Motor neuron (in vitro differentiated cells): ENCODE measurements around the gene CHST1. TPM values are rescaled to one million over a fixed set of nuclear protein-coding genes. Genes with fewer than 3 reads are reported as not detected.

ENCODE experiments used
- ATAC-seq, 8 experiments: fragments of 200-7000 bp; cut with Tn5 transposase; replicated peaks in 6 of 8; 2 replicates each; pipeline ENCODE4 v1.8.0; 2021; ENCODE audit warnings: mild to moderate bottlenecking in 8 of 8, moderate library complexity in 8 of 8
- H3K27ac ChIP-seq, 2 donors: fragments of 250-450 bp; sonication (Bioruptor Pico); 2 replicates each; pipeline ENCODE4 v1.9.0; 2021; ENCODE audit warnings: antibody characterized with exemption in 2 of 2, mild to moderate bottlenecking in 2 of 2, moderate library complexity in 1 of 2
- H3K4me1 ChIP-seq, 2 donors: fragments of 250-450 bp; sonication (Bioruptor Pico); replicated peaks in 1 of 2; 2 replicates each; pipeline ENCODE4 v1.6.1; 2021; ENCODE audit warnings: antibody characterized with exemption in 2 of 2, mild to moderate bottlenecking in 2 of 2, moderate library complexity in 1 of 2
- H3K4me3 ChIP-seq, 5 donors: fragments of 250-450 bp; sonication (Bioruptor Pico); 2 replicates each; pipeline ENCODE4 v1.9.0; 2021; ENCODE audit warnings: antibody characterized with exemption in 5 of 5, mild to moderate bottlenecking in 5 of 5, moderate library complexity in 4 of 5
- WGBS, 10 experiments: fragments of 450-650 bp; shearing (Covaris generic); methylation state at CpG; one replicate each; pipeline ENCODE4 v1.0.0; 2022; 5-methylcytosine and 5-hydroxymethylcytosine counted together
- in situ Hi-C, 9 experiments: fragments of 400-800 bp; cut with MboI; loops; one replicate each; pipeline ENCODE4 v1.15.0; 2021; ENCODE audit warnings: low sequenced_read_pairs in 9 of 9, low pct_unique_long_range_greater_than_20kb in 2 of 9; ENCODE audit not compliant: unreplicated experiment in 9 of 9
- total RNA-seq, 8 experiments: library from RNA; unstranded; fragments of 300-600 nt; gene quantifications; 2 replicates each; pipeline versions ENCODE4 v1.2.3 to v1.2.4, GENCODE V29; 2022

Gene CHST1
- total RNA-seq, 8 experiments from 2014 or later, result 0.42 to 9.0 (median 2.6) TPM

DNA sequence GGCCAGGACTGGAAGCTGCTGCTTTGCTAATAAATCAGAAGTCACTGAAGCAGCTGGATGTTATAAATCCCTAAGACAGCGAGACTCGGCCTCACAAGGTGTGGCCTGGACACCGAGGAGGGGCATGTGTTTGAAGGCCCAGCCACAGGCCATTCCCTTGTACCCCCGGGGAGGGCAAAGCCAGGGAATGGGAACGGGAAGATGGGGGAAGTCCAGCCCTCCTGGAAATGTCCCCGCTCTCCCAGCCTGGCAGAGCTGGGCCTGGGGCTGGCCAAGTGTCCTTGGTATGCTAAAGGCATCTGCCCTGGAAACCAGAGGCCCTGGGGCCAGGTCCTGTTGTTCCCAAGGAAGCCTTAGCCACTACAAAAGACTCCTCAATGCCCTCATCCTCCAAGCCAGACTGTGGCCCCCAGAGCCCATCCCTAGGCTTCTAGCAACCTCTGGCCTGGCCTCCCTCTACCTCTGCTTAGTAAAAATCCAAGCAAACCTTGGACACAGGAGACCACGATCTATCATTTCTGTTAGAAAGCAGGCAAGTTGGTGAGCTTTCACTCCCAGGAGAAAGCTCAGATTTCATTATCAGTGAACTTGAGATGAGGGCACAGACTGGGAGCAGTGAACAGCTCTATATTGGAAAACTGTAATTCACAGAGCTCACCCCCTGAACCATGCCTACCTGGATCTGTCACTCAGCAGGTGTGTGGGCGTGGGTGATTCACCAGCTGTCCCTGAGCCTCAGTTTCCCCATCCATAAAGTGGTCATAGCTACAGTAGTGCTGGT lies 11.0 kb downstream of the CHST1 start:
- H3K27ac ChIP-seq, result no peak overlapping the region
- H3K4me1 ChIP-seq, result peaks cover 18 to 29% of the 10 kb centered on the region in 2 donors
- 11 to 100% (median 63%) methylated on average over 1 to 4 of the region's 8 CpGs; no CpG with 5 or more reads in 2 of the 10 experiments for WGBS, 10 experiments
- in situ Hi-C loops, result loop anchor here in 4 of 9 experiments (25.0 kb wide), 2 partner anchors 267 to 292 kb away; no protein-coding TSS in a partner anchor
- H3K4me3 ChIP-seq, result no peak overlapping the region
- no peak for ATAC-seq

DNA sequence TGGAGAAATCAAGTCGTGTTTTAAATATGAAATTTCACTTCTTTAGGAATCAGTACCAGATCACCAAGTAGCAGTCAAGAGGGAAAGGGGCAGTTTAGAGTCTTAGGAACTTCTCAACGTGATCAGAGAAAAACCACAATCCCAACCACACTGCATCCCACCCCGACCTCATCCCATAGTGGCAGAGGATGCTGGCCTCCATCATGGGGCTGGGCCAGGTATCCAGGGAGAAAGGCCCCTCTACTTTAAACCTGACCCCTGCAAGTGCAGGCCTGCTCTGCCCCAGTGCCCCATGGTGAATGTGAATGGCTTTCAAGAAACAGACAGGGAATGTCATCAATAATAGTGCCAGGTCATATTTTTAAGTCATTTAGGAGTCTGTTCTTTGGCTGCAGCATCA lies 12.1 kb downstream of the CHST1 start:
- no peak overlapping the region for H3K27ac ChIP-seq
- in situ Hi-C loops, result loop anchor here in 4 of 9 experiments (25.0 kb wide), 2 partner anchors 266 to 291 kb away; no protein-coding TSS in a partner anchor
- no peak for ATAC-seq
- 23 to 86% (median 67%) methylated on average over 1 to 3 of the region's 3 CpGs; no CpG with 5 or more reads in 5 of the 10 experiments for WGBS, 10 experiments
- H3K4me3 ChIP-seq, result no peak overlapping the region
- peaks cover 10 to 19% of the 10 kb centered on the region in 2 donors for H3K4me1 ChIP-seq

DNA sequence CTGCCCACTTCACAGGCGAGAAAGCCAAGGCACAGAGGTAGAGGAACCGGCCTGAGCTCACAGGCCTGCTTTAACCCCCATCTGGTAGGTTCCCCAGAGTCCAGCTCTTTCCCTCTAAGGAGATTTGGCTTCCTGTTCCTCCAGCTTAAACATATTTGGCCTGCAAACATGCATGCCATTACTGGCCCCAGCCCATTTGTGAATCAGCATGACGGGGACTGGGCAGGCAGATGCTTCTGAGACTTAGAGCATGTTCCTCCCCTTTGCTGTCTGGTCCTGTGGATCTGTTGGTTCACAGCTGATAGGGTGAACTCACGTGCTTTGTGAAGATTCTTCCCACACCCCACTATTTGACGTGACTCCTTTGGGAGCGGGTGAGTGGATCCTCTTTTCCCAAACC lies 12.6 kb downstream of the CHST1 start:
- Histone ChIP-seq H3K4me3 (no peak overlapping the region), H3K4me1 (peaks cover 10 to 17% of the 10 kb centered on the region in 2 donors), H3K27ac (no peak overlapping the region)
- 21 to 100% (median 92%) methylated on average over 1 to 4 of the region's 6 CpGs; no CpG with 5 or more reads in 2 of the 10 experiments for WGBS, 10 experiments
- peak in 3 of 8 experiments; percentile 18 to 70 (median 62) for ATAC-seq
- in situ Hi-C loops, result loop anchor here in 4 of 9 experiments (25.0 kb wide), 2 partner anchors 265 to 290 kb away; no protein-coding TSS in a partner anchor

DNA sequence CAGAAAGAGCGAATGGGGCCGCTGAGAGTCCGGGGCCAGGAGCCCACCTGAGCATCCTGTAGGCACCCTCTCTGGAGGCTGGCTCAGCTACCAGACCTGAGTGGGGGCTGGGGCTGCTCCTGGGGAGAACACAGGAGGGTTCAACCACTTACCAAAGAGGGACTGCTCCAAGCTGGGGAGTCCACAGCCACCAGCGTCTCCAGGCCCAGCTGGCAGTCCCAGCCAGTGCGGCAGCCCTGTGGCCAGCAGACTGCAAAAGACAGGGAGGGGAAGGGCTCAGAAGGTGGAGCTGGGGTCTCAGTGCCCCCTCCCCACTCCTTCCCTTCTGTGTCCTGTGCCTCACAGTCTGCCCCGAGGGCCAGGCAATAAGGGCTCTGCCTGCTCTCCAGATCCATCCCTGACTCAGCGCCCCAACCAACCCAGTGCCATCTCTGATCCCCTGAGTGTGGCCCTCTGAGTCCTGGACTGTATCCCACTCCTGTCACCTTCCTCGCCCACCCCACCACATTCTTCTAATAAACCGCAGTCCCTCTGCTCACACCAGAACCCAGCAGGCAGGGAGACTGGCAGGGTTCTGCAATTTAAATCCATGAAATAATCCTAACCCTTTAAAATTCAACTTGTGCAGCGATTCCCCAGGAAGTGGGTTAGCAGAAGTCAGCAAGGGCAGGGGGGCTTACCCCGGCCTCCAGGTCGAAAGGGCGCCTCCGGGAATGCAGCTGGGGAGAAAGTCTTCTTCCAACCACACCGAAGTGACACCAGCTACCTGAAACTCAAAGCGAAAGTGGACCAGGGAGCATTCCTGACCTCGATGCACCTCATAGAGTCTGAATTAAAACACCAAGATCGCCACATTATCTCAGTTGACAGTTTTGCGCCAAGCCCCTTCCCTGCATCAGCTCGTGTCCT lies 13.3 kb downstream of the CHST1 start:
- WGBS, 10 experiments, result 60 to 80% (median 67%) methylated on average over 2 to 12 of the region's 20 CpGs; no CpG with 5 or more reads in 3 of the 10 experiments
- H3K4me3 ChIP-seq, result no peak overlapping the region
- in situ Hi-C loops, result loop anchor here in 4 of 9 experiments (25.0 kb wide), 2 partner anchors 265 to 290 kb away; no protein-coding TSS in a partner anchor
- ATAC-seq, result no peak
- H3K27ac ChIP-seq, result no peak overlapping the region
- H3K4me1 ChIP-seq, result peaks cover 10 to 17% of the 10 kb centered on the region in 2 donors

DNA sequence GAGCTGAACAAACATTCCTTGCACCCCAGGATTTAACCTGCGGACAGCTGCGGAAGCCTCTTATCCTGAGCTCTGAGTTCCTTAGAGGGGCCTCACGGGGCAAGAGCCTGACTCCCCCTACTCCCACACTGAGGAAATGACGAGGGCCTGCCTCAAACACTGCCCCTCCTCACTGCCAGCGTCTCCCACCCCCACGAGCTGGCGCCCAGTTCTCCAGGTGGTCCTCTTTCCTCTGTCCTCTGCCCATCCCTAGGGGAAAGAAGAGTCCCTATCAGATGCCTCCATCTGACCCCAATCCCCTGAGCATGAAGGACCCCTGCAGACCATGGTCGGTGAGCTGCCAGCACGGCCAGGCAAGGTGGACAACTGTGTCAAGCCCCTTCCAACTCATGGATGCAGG lies 14.3 kb downstream of the CHST1 start:
- Histone ChIP-seq H3K4me3 (no peak overlapping the region), H3K27ac (no peak overlapping the region), H3K4me1 (peaks cover 10 to 17% of the 10 kb centered on the region in 2 donors)
- WGBS, 10 experiments, result 60 to 100% (median 87%) methylated on average over 1 to 4 of the region's 9 CpGs; no CpG with 5 or more reads in 3 of the 10 experiments
- no peak for ATAC-seq
- in situ Hi-C loops, result loop anchor here in 4 of 9 experiments (25.0 kb wide), 2 partner anchors 264 to 289 kb away; no protein-coding TSS in a partner anchor

DNA sequence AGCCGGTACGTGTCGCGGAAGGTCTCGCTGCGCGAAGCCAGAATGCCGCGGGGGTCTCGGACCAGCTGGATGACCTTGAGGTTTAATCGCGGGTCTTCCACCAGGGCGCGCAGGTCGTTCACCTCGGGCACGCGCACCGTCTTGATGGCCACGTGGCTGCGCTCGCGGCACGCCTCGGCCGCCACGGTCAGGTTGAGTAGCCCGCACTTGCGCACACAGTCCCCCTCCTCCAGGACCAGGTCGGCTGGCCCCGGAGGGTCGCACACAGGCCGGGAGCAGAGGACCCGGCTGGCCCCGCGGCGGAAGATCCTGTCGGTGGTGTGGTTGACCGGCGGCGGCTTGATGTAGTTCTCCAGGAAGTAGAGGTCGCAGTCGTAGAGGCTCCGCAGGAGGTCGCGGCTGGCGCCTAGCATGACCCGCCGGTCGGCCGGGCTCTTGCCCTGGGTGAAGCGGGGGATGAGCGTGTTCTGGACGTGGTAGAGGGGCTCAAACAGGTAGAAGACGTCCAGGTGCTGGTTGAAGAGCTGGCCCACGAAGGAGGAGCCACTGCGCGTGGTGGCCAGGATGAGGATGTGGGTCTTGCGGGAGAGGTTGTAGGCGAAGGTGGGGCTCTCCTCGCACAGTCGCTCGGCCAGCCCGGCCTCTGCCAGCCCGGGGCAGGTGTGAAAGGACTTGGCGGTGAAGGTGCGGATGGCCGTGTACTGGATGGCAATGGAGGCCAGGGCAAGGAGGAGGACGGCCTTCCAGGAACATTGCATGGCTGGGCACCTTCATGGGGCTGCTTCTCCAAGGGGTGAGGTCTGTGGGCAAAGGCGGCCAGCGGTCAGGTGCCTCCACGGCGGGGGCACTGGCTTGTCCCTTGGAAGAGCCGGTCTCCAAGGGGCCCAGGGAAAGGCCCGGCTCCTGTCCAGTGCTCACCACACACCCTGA lies 15.0 kb downstream of the CHST1 start:
- H3K4me3 ChIP-seq, result no peak overlapping the region
- WGBS, 10 experiments, result 53 to 100% (median 91%) methylated on average over 1 to 16 of the region's 75 CpGs; no CpG with 5 or more reads in 3 of the 10 experiments
- in situ Hi-C loops, result loop anchor here in 4 of 9 experiments (25.0 kb wide), 2 partner anchors 263 to 288 kb away; no protein-coding TSS in a partner anchor
- no peak overlapping the region for H3K27ac ChIP-seq
- no peak for ATAC-seq
- peaks cover 9 to 14% of the 10 kb centered on the region in 2 donors for H3K4me1 ChIP-seq

DNA sequence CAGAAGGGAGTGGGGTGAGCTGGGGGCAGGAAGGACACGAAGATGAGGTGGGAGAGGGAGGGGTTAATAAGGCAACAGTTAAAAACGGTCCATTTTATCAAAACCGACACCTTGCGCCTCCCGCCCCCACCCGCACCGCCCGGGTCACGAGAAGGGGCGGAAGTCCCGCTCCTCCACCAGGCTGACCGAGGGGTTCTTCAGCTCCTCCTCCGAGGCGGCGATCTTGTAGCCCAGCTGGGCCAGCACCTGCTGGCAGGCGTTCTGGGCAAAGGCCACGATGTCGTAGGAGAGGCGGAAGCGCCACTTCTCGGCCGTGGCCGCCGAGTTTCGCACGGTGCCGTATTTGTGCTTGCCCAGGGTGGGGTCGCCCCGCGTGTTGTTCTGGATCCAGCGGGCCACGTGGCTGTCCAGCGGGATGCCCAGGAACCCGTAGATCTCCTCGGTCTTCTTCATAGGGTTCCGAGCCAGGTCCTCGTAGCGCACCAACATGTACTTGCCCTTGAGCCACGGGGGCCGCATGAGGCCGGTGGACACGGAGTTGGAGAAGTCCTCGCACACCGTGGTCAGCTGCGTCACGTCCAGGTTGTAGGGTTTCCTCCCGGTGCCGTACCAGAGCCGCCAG lies 15.8 kb downstream of the CHST1 start:
- Histone ChIP-seq H3K27ac (no peak overlapping the region), H3K4me1 (peaks cover 3 to 8% of the 10 kb centered on the region in 2 donors), H3K4me3 (no peak overlapping the region)
- no peak for ATAC-seq
- in situ Hi-C loops, result loop anchor here in 4 of 9 experiments (25.0 kb wide), 2 partner anchors 262 to 287 kb away; no protein-coding TSS in a partner anchor
- 30 to 100% (median 95%) methylated on average over 2 to 24 of the region's 49 CpGs; no CpG with 5 or more reads in 5 of the 10 experiments for WGBS, 10 experiments

DNA sequence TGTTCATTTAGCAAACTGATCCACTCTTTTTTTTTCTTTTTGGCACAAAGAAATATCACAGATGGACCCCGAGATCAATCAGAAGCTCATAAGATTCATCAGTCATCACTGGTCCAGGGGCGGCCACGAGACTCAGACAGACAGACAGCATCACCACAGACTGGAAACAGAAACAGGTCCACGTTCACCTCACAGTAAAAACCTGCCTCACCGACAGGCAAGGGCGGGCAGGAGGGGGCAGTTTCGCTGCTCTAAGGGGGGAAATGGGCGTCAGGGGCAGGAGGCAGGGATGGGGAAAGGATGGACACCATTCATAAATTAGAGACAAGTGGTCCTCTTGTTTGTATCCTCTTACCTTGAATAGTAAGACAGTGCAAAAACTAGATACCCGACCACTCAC lies 16.5 kb downstream of the CHST1 start:
- ATAC-seq, result no peak
- peaks cover 0 to under 1% of the 10 kb centered on the region in 2 donors for H3K4me1 ChIP-seq
- no peak overlapping the region for H3K27ac ChIP-seq
- in situ Hi-C loops, result no loop called here
- 13 to 100% (median 80%) methylated on average over 1 to 7 of the region's 9 CpGs; no CpG with 5 or more reads in 2 of the 10 experiments for WGBS, 10 experiments
- no peak overlapping the region for H3K4me3 ChIP-seq

DNA sequence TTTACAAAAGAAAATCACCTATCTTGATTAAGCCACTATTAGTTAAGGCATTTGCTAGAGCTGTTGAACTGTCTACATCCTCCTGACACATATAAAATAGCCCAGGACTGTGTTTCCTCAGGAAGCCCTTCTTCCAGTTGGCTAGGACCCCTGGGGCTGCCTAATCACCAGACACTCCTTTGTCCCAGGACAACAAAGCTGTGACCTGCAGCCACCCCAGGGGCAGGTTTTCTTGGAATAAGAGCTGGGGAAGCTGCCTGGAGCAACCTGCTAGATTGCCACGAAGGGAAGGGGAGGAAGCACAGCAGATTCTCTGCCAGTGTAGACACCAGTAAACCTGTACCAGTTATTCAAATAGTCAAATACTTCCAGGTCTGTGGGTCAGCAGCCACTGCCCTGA lies 17.6 kb downstream of the CHST1 start:
- WGBS, 10 experiments, result 0 to 17% (median 7%) methylated on average over 1 of the region's 1 CpG; no CpG with 5 or more reads in 6 of the 10 experiments
- ATAC-seq, result no peak
- Histone ChIP-seq H3K4me1 (no peaks in the 10 kb centered on the region), H3K4me3 (no peak overlapping the region), H3K27ac (no peak overlapping the region)
- in situ Hi-C loops, result no loop called here

DNA sequence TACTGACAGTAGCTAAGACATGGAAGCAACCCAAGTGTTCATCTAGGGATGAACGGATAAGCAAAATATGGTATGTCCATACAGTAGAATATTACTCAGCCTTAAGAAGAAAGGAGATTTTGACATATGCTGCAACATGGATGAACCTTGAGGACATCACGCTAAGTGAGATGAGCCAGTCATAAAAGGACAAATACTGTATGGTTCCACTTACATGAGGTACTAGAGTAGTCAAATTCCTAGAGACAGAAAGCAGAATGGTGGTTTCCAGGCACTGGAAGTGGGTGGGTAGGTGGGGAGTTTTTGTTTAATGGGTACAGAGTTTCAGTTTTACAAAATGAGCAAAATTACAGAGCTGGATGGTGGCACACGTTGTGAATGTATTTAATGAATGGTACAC lies 18.1 kb downstream of the CHST1 start:
- in situ Hi-C loops, result no loop called here
- Histone ChIP-seq H3K4me3 (no peak overlapping the region), H3K27ac (no peak overlapping the region), H3K4me1 (no peaks in the 10 kb centered on the region)
- WGBS, 10 experiments, result 13 to 100% (median 89%) methylated on average over 1 to 3 of the region's 3 CpGs
- ATAC-seq, result no peak

DNA sequence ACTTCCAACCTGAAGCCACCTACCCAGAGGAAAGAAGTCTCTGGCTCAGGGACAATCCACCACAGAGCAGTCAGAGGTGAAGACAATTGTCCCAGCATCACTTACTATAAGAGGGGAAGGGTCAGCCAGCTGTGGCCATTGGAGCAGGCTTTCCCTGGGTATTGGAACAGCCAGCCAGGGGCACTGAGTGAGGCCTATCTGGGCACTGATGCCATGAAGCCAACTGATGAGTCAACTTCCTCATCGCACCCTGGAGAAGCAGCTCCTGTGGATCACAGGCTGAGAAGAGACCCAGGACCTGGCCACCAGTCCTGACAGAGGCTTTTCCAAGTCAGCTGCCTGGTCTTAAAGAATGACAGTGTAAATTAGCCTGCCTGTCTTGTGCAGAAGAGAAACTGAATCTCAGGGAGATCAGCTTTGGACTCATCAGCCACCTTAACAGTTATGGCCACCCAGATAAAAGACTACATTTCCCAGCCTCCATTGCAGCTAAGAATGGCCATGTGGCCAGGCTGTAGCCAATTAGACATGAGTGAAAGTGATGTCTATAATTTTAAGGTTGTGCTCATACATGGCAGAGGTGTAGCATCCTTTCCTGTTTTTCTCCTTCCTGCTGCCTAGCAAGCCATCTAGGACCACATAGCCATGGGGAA lies 19.0 kb downstream of the CHST1 start:
- Histone ChIP-seq H3K27ac (no peak overlapping the region), H3K4me3 (no peak overlapping the region), H3K4me1 (no peaks in the 10 kb centered on the region)
- 60 to 100% methylated on average over 1 of the region's 1 CpG; no CpG with 5 or more reads in 8 of the 10 experiments for WGBS, 10 experiments
- in situ Hi-C loops, result no loop called here
- peak in 7 of 8 experiments; percentile 43 to 91 (median 65) for ATAC-seq
